HG02571 (cell line): ENCODE results near the gene COL11A2.
"Not testable (repeated sequence)": the region's sequence is repeated elsewhere in the genome, so short reads cannot be mapped to it uniquely, and the experiment has no call there.

Source experiments
- ATAC-seq: cut with Tn5 transposase; IDR thresholded peaks from one replicate; pipeline ENCODE4 v1.9.1; 2021; ENCODE audit warnings: mild to moderate bottlenecking, moderate library complexity; ENCODE audit not compliant: unreplicated experiment

Gene COL11A2

DNA sequence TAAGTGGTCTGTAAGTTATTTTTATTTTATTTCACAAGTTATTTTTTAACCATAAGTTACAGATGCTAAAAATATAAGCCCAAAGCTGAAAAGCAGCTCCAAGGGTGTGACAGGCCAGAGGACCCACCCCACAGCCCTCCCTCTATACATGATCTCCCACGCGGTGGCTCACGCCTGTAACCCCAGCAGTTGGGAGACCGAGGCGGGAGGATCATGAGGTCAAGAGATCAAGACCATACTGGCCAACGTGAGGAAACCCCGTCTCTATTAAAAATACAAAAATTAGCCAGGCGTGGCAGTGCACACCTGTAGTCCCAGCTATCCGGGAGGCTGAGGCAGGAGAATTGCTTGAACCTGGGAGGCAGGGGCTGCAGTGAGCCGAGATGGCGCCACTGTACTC lies 32.2 kb downstream of the COL11A2 start:
- ATAC-seq = no peak

DNA sequence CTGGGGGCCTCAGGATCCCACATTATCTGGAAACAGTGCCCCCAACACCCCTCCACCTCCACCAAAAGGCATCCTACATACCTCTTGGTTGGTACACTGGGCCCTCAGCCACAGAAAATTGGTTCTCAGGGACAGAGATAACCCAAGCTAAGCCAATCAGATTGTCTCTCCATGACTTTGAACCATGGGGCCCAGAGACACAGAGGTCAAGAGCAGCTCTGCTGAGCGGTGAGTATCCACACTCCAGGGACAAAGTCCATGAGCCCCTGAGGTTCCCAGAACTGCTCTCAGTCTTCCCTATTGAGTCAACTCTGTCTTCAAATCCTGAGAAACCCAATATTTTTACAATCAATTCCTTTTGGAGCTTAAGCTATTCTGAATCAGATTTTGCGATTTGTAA lies 35.3 kb downstream of the COL11A2 start:
- ATAC-seq = no peak

DNA sequence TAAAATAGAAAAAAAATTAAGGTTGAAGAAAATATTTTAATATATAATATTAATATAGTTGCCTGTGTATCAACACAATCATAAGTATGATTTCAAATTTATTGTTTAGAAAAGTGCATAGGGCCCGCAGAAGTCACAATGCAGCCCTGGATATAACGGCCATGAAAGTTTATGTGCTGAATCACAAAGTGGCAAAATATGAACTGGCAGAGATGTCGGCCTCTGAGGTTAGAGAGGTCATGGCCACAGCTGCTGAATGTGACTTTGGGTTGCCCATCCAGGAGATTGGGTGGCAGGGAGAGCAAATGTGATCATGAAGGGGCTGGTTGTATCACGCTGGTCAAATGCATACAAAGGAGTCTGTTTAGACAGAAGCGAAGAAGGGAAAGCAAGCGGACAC lies 35.7 kb downstream of the COL11A2 start:
- no peak for ATAC-seq

DNA sequence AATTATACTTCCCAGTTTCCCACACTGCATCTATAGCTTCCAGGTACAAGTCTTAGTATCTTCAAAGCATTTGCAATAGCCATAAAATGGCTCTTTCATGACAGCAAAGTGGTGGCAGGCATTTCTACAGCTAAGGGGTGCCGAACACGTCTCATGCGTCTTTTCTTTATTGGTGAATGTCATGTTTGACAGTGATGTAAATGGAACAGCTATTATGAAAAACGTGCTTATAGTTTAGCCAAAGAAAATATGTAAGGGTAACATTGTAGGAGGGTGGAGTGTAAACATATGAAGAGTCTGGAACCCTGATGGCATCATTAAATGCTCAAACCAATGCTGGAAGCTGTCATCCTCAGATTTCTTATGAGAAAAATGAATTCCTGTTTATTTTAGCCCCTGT lies 37.9 kb downstream of the COL11A2 start:
- no peak for ATAC-seq

DNA sequence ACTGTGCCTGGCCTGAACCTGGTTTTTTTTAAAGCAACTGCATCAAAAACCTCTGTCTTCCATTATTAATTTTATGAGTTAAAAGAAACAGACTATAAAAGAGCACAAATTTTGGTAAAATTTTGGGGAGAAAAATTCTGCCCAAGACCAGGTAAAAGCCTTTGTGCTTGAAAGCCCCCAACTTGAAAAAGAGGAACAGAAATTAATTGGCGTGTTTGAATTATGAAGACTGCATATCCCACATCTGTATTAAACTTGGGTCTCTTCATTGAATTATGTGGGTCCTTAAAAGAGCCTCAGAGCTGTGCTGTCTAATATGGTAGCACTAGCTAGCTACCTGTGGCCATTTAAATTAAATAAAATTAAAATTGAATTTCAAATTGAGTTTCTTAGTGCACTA lies 41.2 kb downstream of the COL11A2 start:
- no peak for ATAC-seq

DNA sequence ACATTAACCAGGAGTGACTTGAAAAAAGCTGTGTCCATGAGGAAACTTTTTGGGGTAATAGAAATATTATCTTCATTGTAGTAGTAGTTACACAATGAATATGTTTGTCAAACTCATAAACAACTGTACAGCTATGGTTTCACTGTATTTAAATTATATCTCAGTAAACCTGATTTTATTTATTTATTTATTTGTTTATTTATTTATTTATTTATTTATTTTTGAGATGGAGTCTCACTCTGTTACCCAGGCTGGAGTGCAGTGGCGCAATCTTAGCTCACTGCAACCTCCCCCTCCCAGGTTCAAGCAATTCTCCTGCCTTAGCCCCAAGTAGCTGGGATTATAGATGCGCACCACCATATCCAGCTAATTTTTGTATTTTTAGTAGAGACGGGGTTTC lies 41.7 kb downstream of the COL11A2 start:
- ATAC-seq = not testable (repeated sequence)

DNA sequence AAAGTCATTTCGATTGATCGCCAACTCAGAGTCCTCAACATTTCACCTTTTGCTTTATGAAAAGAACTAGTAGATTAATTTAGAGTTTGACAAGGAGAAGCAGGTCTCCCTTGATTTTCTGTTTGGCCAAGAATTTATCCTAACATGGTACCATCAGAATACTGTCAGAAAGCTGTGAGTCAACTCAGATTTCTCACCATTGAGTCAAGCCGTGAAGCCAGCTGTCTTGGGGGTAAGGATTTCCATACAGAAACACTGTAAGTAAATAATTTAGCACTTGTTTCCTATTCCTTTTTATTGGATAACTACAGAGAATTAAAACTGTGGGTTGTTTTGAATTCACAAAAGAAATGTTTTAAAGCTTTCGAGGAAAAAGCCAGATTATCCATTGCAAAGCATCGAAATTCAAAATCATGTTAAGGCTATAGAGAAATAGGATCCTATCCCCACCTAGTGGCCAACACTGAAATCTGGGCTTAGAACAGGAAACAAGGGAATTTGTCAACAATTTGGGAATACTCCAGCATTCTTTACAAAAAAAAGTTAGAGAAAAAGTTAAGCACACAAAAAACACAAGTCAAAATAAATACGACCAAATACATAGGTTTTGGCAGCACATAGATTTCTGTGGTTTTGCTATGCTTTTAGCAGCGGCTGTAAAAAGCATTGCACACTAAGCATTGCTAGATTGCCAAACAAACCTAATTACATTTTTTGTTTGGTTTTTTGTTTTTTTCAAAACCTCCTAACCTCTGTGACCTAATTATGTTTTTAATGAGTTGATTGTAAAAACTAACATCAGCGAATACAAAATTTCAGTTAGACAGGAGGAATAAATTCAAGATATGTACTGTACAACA lies 44.2 kb downstream of the COL11A2 start:
- no peak for ATAC-seq

DNA sequence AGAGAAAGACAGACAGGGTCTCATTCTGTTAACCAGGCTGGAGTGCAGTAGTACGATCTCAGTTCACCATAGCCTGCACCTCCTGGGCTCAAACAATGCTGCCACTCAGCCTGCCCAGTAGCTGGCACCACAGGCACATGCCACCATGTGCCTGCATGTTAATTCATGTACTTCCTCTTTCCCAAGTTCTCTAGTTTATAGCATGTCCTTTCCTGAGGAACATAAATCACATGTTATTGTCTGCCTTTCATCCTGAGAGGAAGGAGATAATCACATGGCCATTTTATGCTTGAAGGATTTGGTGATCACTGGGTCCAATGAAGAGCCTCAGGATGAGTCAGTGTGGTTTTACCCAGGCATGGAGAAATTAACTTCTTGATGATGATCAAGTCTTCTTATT lies 47.9 kb downstream of the COL11A2 start:
- no peak for ATAC-seq

DNA sequence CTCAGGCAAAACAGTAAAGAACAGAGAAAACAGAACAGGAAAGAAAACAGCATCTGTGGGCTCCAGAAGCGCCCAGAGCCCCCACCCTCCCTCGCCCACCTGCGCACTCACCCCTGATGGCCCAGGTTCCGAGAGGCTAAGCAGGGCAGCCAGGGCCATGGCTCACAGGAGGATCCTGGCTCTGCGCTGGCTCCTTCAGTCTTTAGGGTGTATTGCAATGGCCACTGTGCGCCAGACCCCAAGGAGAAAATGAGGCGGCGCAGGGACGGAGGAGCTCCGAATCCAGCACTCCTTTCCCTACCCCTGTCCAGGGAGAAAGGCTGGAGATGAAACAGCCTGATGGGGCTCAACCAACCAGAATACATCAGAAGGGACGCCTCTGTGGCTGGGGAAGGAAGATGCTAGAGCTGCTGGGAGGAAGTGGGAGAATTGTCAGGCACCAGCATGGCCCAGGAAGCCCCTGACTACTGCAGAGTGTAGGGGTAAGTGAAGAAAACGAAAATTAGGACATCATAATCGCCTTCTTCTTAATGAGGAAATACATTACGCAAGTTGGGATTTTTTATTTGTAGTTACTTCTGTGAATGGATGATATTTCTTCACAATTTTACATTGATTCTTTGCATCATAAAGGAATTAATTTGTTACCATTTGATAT lies 49.0 kb downstream of the COL11A2 start:
- ATAC-seq = no peak

DNA sequence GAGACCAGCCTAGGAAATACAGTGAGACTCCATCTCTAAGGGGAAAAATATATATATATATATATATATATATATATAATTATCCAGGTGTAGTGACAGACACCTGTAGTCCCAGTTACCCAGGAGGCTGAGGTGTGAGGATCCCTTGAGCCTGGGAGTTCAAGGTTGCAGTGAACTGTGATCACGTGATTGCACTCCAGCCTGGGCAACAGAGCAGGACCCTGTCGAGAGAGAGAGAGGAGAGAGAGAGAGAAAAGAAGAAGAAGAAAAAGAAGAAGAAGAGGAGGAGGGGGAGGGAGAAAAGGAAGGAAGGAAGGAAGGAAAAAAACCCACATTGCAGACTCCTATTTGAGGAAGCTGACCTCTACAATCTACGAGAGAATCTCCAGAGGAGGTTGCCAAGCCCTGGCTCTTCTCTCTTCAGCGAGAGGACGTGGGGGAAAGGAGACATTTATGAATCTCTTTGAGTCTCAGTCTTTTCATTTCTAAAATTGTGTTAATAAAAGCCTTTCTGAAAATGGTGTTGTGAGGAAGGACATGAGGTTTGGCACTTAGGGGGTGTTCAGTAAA lies 49.7 kb downstream of the COL11A2 start:
- no peak for ATAC-seq

DNA sequence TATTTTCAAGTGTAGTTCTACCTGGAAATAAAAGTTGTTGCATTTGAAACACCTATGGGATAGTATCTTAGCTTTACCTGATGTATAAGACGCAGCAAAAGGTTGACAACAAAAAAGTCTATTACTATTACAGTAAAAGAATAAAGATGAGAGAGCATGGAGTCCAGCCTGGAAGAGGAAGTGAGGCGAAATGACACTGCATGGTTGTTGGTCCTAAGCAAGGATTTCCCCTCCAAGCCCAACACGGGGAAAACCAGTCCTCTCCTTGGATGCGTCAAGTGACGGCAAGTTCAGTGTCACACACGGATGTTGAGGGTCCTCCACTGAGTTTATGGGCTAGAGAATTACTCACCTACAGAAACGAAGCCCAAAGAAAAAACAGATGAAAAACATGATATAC lies 51.7 kb downstream of the COL11A2 start:
- ATAC-seq = no peak

DNA sequence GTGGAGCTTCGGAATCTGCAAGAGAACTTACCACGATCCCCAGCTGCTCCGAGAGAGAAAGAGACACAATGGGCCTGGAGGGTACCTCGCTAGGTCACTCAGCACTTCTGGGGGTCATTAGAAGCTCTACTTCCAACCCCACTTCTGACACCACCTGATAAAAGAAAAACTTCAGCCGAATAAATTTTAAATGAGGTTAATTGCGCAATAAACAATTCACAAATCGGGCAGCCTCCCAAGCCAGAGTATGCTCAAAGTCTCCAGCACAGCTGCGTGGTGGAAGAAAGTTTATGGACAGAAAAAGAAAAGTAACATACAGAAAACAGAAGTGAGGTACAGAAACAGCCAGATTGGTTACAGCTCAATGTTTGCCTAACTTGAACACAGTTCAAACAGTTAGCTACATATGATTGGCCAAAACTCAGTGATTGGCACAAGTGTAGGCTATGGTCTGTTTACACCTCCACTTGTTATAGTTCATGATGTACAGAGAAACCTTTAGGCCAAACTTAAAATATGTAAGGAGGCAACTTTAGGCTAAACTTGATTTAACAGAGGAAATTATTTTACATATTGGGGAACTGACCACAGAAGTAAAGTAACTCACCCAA lies 52.6 kb downstream of the COL11A2 start:
- no peak for ATAC-seq

DNA sequence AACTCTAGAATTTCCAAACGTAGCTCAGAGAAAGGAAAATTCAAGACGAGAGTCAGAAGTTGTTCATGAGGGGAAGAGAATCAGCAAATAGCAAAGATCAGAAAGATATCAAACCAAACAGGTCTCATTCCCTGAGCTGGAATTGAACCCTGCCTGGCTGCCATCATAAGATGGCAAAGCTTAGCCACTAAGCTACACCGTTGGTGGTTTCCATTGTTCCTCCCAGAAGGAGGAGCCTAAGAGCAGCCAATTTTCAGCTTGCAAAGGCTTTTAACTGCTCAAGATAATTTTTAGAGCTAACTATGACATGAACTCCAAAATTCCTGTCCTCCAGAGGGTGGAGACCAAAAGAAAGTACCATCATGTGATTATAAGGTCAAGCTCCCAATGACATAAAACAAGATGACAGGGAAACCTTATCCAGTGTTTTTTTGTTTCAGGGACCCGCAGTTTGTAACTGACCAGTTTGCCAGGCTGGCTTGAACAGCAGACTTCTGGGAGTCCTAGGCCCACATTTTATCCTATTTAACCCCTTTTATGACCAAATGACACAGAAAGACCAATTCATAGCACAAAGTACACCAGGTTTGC lies 55.9 kb downstream of the COL11A2 start:
- no peak for ATAC-seq

DNA sequence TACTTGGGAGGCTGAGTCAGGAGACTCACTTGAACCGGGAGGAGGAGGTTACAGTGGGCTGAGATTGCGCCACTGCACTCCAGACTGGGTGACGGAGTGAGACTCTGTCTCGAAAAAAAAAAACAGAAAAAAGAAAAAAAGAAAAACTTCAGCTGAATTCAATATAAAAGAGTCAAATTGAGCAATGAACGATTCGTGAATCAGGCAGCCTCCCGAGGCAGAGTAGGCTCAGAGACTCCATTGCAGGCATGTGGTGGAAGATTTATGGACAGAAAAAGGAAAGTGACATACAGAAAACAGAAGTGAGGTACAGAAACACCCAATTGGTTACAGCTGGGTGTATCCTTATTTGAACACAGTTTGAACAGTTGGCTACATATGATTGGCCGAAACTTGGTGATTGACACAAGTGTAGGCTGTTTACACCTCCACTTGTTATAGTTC lies 60.2 kb downstream of the COL11A2 start:
- no peak for ATAC-seq

DNA sequence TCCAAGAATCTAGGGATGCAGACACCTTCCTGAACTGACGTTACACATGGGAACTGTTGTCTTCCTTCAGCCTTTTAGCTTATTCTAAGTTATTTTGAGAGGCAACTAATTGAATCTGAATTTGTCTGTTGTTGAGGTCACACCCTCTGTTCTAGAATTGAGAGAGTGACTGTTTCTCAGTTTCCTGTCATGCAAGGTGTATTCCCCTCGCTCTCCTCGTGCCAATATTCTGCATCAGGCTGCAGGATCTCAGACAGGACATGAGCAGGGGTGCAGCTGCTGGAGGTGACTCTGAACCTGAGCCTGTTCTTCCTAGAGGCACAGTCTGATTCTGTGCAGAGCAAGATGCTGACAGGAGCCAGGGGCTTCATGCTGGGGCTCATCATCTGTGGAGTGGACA lies 63.9 kb downstream of the COL11A2 start:
- ATAC-seq = no peak

DNA sequence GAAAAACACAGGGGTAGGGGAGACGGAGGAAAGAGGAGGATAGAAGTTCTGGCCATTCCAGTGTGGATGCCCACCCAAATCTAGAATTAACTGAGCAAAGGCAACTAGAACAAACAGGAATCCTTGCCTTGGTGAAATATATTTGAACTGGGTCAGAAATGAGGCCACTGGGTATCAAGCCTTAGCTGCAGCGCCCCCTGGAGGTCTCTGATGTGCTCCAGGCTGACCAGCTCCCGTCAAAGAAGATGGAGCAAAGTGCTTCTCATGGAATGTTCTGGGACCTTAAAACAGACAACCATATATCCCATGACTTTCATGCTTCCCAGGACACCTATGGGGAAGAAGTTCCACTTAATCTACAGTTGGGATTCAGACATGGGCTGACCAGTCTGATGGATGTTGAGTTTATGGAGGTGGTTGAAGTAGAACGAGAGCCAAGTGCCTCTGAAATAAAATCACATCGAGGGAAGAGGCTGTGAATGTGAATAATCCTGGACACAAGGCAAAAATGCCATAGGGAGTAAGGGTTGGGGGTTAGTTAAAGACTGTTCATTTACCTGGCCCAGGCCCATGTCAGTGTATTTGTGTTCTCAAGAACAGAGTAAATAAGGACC lies 66.1 kb downstream of the COL11A2 start:
- ATAC-seq = no peak

DNA sequence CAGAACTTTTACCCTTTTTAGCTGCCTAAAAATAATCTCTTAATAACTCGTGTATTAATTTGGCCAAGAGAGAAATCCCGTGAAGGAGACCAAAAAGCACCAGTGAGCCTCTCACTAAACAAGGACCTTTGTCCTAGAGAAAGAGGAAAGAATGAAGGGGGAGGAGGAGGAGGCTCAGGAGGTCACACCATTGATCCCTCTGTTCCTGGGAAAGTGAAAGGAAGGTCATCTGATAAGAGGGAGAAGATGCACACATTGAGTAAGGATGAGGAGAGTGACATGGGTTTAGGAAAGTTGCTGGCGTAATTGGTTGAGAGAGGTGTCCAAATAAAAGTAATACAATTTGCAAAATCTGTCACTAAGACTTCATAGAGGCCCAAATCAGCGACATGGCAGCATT lies 67.3 kb downstream of the COL11A2 start:
- no peak for ATAC-seq

DNA sequence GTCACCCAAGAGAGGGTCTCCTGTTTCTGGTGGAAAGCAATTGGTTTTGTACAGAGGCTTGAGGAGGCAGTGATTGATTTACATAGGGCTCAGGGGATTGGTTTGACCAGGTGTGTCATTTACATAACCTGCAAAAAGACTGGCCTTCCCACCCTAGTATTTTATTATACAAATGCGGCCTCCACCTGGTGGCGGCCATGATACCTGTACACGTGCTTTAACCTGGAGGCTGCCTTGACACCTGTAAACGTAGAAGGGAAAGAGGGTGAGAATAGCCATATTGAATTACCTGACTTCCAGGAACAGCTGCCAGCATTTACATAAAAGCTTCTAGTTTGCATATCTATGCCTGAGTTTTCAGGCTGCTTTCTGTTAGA lies 67.8 kb downstream of the COL11A2 start:
- no peak for ATAC-seq

DNA sequence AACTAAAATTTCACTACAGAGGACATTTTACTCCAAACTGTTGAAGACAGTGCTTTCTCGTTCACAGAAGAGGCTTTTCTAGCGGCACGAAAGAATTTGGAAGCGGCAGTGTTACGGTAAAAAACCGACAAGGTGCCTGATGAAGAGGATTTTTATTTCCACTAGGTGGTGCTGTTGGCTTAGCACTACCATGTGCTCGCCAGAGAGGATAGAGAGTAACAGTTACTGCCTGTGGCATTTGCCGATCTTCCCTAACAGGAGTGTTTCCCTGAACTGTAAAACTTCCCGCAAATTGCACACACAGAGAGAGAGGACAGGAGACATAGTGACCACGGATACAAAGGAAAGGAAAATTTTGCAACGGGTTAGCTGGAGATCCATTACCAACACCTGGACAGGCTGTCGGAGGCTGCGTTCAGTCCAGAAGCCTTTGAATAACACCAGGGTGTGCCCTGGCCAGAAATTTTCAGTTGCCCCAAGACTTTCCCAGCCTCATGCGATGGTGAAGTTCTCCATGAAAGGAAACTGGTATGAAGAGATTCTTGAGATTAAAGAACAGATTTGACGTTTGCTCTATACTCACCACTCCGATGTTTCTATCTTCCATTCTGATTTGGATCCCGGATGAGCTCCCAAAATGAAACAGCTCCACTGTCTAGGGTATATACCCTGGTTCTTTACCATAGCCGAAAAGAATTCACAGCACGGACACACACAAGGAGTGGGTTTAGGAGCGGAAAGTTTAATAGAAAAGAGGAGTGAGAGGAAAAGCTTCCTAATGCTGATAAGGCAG lies 68.3 kb downstream of the COL11A2 start:
- ATAC-seq = no peak

DNA sequence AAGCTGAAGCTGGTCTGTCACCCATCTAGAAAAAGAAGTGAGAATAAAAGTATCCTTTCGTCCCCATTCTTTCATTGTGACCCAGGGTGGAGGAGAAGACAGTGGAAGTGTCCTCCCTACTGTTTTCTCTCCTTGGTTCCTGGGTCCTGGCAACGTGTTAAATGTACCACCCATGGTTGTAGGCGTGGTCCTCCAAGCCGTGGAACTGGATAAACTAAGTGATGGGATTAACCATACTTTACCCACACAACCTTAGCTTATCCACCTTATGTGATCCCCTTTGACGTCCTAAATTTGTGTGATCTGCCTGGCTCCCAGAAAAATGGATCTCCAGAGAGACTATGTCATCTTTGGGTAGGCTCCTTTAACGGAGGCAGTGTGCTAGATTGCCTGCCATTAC lies 69.1 kb downstream of the COL11A2 start:
- ATAC-seq = no peak
